Tibial nerve (tissue), 4 donors: ENCODE measurements around the gene KMT2D. TPM values are rescaled to one million over a fixed set of nuclear protein-coding genes. Genes with fewer than 3 reads are reported as not detected.

Experiments used
- DNase-seq, 2 donors: peaks; one replicate each; pipeline ENCODE4 v3.0.0-alpha.2; 2019; ENCODE audit warnings: low spot score in 2 of 2
- H3K27ac ChIP-seq, 4 donors: fragments of 200-600 bp; sonication (generic) in 3 of 4; one replicate each; pipeline ENCODE4 v1.5.1; 2017 to 2019; ENCODE audit warnings: mild to moderate bottlenecking in 1 of 4
- H3K27me3 ChIP-seq, 2 donors: fragments of 200-600 bp; sonication (generic) in 1 of 2; one replicate each; pipeline versions ENCODE4 v1.5.1 to v1.6.0; 2017 to 2019
- H3K36me3 ChIP-seq, 3 donors: fragments of 200-600 bp; sonication (generic); one replicate each; pipeline ENCODE4 v1.5.1; 2018 to 2019
- H3K4me1 ChIP-seq, 4 donors: fragments of 200-600 bp; sonication (generic) in 3 of 4; one replicate each; pipeline ENCODE4 v1.5.1; 2017 to 2019
- H3K4me3 ChIP-seq, 4 donors: fragments of 200-600 bp; sonication (generic) in 3 of 4; one replicate each; pipeline ENCODE4 v1.5.1; 2017 to 2019; ENCODE audit warnings: mild to moderate bottlenecking in 1 of 4, moderate library complexity in 1 of 4
- H3K9me3 ChIP-seq, 4 donors: fragments of 200-600 bp; sonication (generic) in 3 of 4; one replicate each; pipeline ENCODE4 v1.5.1; 2017 to 2019
- CTCF ChIP-seq, 5 experiments: fragments of 200-600 bp in 3 of 5; fragments of 450-650 bp in 2 of 5; sonication (generic) in 3 of 5; IDR thresholded peaks; one replicate each; pipeline ENCODE4 v1.5.1; 2016 to 2019; ENCODE audit warnings: antibody characterized with exemption in 5 of 5, mild to moderate bottlenecking in 3 of 5, moderate library complexity in 2 of 5
- EP300 ChIP-seq, 2 donors: sonication (generic); formaldehyde crosslinking; IDR thresholded peaks; one replicate each; pipeline ENCODE4 v1.6.1; 2017; ENCODE audit warnings: antibody characterized with exemption in 2 of 2, mild to moderate bottlenecking in 1 of 2
- POLR2A ChIP-seq, 2 donors: fragments of 450-650 bp; IDR thresholded peaks; one replicate each; pipeline ENCODE4 v1.6.1; 2017; ENCODE audit warnings: antibody characterized with exemption in 2 of 2, mild to moderate bottlenecking in 2 of 2, moderate library complexity in 2 of 2
- WGBS, 2 donors: methylation state at CpG; one replicate each; pipeline ENCODE4 v1.1.5; 2018; 5-methylcytosine and 5-hydroxymethylcytosine counted together
- total RNA-seq, 4 donors: library from RNA; depleted of rRNA; stranded (reverse); fragments of >200 nt; gene quantifications; one replicate each; pipeline ENCODE4 v1.1.0, GENCODE V29; 2016

KMT2D gene
- total RNA-seq, 4 donors from 2014 or later: 53.5 to 102 (median 76.9) TPM

GRCh38 chr12:49094975-49095365 lies 34.4 kb upstream of the KMT2D start:
- peak overlapping the region in 3 of 4 donors; percentile 30 to 65 (median 42) for H3K4me3 ChIP-seq
- H3K27me3 ChIP-seq: peaks cover 0 to 37% of the 10 kb centered on the region in 2 donors
- WGBS, 2 donors: 43 to 48% methylated on average over 2 of the region's 2 CpGs
- TF ChIP-seq CTCF (IDR thresholded peaks at IDR 0.05) (no peak), EP300 (IDR thresholded peaks at IDR 0.05) (no peak), POLR2A (IDR thresholded peaks at IDR 0.05) (no peak)
- H3K27ac ChIP-seq: peak overlapping the region; percentile 65 to 94 (median 84)
- H3K9me3 ChIP-seq: no peaks in the 10 kb centered on the region
- no peak for DNase-seq
- peaks cover 0 to 67% (median 38%) of the 10 kb centered on the region in 4 donors for H3K4me1 ChIP-seq
- peaks cover 0 to 41% (median 0%) of the 10 kb centered on the region in 3 donors for H3K36me3 ChIP-seq

DNA sequence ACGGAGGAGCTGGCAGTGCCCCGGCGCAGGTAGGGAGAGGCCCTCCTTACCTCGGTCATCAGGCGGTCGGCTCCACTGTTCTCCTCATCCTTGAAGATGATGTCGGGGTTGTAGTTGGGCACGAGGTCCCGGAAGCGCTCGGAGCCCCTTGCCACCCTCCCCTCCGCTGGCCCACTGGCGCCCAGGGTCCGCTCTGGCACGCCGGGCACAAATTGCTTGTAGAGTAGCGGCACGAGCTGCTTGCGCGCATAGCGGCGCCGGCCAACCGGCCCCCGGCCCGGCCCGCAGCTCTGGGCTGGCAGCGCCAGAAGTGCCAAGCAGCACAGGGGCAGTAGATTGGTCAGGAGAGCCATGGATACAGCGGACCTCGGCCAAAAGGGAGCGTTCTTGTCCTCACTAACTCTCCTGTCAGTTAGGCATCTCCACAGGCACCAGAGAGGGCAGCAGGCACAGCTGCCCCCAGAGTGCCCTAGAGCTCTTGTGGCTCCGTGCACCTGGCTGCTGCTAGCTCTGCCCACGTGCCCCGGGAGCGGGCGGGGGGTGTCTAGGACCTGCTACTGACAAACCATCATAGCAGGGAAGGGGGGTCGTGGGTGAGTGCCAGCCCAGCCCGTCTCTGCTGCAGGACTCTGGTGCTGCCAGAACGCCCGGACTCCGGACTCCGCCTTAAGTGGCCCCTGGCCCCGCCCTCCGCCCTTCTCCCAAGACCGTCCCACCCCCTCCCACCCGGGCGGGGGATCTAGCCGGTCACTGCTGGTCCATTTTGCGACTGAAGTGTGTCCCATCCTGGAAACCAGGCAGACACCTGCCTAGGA lies 33.8 kb upstream of the KMT2D start, which contains the start of gene DHH:
TSS of gene DHH (minus strand) at position 642 of the 815 bp plus-strand sequence. CDS start at position 353, 289 bp downstream.
- H3K27me3 ChIP-seq: peaks cover 0 to 42% of the 10 kb centered on the region in 2 donors
- 1 to 2% methylated on average over 18 to 46 of the region's 49 CpGs for WGBS, 2 donors

GRCh38 chr12:49093792-49094159 lies 33.2 kb upstream of the KMT2D start:
- no peak for TF ChIP-seq POLR2A (IDR thresholded peaks at IDR 0.05)
- no peak for TF ChIP-seq CTCF (IDR thresholded peaks at IDR 0.05)
- TF ChIP-seq EP300 (IDR thresholded peaks at IDR 0.05): no peak
- peak overlapping the region; percentile 30 to 65 (median 46) for H3K4me3 ChIP-seq
- H3K4me1 ChIP-seq: peaks cover 0 to 79% (median 50%) of the 10 kb centered on the region in 4 donors
- peaks cover 0 to 48% of the 10 kb centered on the region in 2 donors for H3K27me3 ChIP-seq
- DNase-seq: no peak
- 5 to 6% methylated on average over 9 of the region's 9 CpGs for WGBS, 2 donors
- no peaks in the 10 kb centered on the region for H3K9me3 ChIP-seq
- peaks cover 0 to 29% (median 0%) of the 10 kb centered on the region in 3 donors for H3K36me3 ChIP-seq
- H3K27ac ChIP-seq: peak overlapping the region; percentile 65 to 94 (median 84)

More for the DNA sequence above, 33.8 kb upstream of the KMT2D start, which contains the start of gene DHH:
- Histone ChIP-seq H3K27ac (peak within 1 kb of the TSS; percentile 65 to 94 (median 84)), H3K4me3 (peak within 1 kb of the TSS; percentile 30 to 65 (median 46)), H3K36me3 (peaks cover 0 to 35% (median 0%) of the 10 kb centered on the region in 3 donors), H3K4me1 (peaks cover 0 to 73% (median 44%) of the 10 kb centered on the region in 4 donors), H3K9me3 (no peaks in the 10 kb centered on the region)
- TF ChIP-seq EP300 (IDR thresholded peaks at IDR 0.05): peak in 1 of 2 donors; percentile 63
- TF ChIP-seq CTCF (IDR thresholded peaks at IDR 0.05): no peak
- peak in 1 of 2 donors; percentile 55 for TF ChIP-seq POLR2A (IDR thresholded peaks at IDR 0.05)
- no peak for DNase-seq

- Histone ChIP-seq H3K4me1 (peaks cover 0 to 84% (median 57%) of the 10 kb centered on the region in 4 donors), H3K36me3 (peaks cover 0 to 21% (median 0%) of the 10 kb centered on the region in 3 donors), H3K9me3 (no peaks in the 10 kb centered on the region), H3K27ac (peak overlapping the region; percentile 65 to 94 (median 84)), H3K27me3 (peaks cover 0 to 50% of the 10 kb centered on the region in 2 donors), H3K4me3 (peak overlapping the region; percentile 30 to 65 (median 46))
- no peak for TF ChIP-seq EP300 (IDR thresholded peaks at IDR 0.05)
- no peak for TF ChIP-seq CTCF (IDR thresholded peaks at IDR 0.05)
- no peak for TF ChIP-seq POLR2A (IDR thresholded peaks at IDR 0.05)
- 50 to 53% methylated on average over 4 of the region's 4 CpGs for WGBS, 2 donors
- no peak for DNase-seq
Observed at GRCh38 chr12:49092816-49093406, 32.3 kb upstream of the KMT2D start.
